Mucosa of descending colon (tissue), 3 donors: Measurements from ENCODE around the gene FURIN. TPM values are rescaled to one million over a fixed set of nuclear protein-coding genes. Genes with fewer than 3 reads are reported as not detected.

Source experiments
- ATAC-seq: fragments of 200-7000 bp; cut with Tn5 transposase; one replicate; pipeline ENCODE4 v1.9.1; 2020; ENCODE audit warnings: mild to moderate bottlenecking, moderate library complexity
- DNase-seq, 3 donors: peaks; one replicate each; pipeline ENCODE4 v3.0.0-alpha.2; 2020
- H3K36me3 ChIP-seq: fragments of 200-600 bp; one replicate; pipeline ENCODE4 v1.8.0; 2021; ENCODE audit warnings: low read depth, mild to moderate bottlenecking
- H3K4me1 ChIP-seq: fragments of 200-600 bp; one replicate; pipeline ENCODE4 v1.8.0; 2021; ENCODE audit warnings: low read depth, mild to moderate bottlenecking
- H3K4me3 ChIP-seq: fragments of 200-600 bp; one replicate; pipeline ENCODE4 v1.8.0; 2021; ENCODE audit warnings: mild to moderate bottlenecking
- H3K9me3 ChIP-seq: fragments of 200-600 bp; one replicate; pipeline ENCODE4 v1.8.0; 2021; ENCODE audit warnings: mild to moderate bottlenecking
- intact Hi-C, 2 donors: fragments of 100-400 bp; cut with DNase I in 1 of 2; cut with micrococcal nuclease in 1 of 2; formaldehyde crosslinking; loops; one replicate each; pipeline versions ENCODE4 v1.11.0 to v1.11.1; 2022; cut with DNase I, micrococcal nuclease
- total RNA-seq, 3 donors: library from RNA; stranded (reverse); fragmentation: NEBNext Ultra II Directional in 2 of 3; extraction: Animal tissue kit (Norgen Biotek cat#: 25700) in 2 of 3; gene quantifications; one replicate each; pipeline versions ENCODE4 v1.2.1 to v1.2.4, GENCODE V29; 2021 to 2023
- TF ChIP-seq, protein P1 (sequence below): fragments of 200-600 bp; IDR thresholded peaks from one replicate; pipeline ENCODE4 v1.8.0; 2022; ENCODE audit warnings: antibody characterized with exemption, mild to moderate bottlenecking
- donor health status: DM: no; HTN: no; CAD: no; lungs with moderate emphysema.
- donor health status: DM: no; HTN: no; CAD: no.
- donor health status: DM: no; HTN: yes; CAD: no.

Gene FURIN
- total RNA-seq, 3 donors from 2014 or later = 65.9 to 83.4 (median 67.4) TPM

DNA sequence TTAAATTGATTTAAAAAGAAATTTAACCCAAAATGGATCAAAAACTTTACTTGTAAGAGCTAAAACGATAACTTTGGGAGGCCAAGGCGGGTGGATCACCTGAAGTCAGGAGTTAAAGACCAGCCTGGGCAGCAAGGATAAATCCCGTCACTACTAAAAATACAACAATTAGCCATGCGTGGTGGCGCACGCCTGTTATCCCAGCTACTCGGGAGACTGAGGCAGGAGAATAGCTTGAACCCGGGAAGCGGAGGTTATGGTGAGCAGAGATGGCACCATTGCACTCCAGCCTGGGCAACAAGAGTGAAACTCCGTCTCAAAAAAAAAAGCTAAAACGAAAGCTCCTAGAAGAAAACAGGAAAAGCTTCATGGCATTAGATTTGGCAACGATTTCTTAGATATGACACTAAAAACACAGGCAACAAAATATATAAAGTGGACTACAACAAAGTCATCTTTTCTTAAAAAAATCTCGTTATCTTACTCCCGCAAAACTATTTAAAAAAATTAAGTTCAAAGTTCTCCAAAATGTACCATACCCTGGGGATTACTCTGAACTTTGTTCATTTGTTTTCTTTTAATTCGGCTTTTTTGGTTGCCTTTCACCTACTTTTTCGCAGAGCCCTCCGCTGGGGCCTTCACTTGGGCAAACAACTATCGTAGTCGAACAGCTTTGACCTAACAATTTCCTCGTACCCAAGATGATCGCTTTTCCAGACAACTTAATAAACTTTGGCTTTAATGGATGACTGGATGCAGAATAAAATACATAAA, 61.0 kb downstream of the FURIN start:
- peak overlapping the region; percentile 42 for H3K4me3 ChIP-seq
- H3K36me3 ChIP-seq = no peaks in the 10 kb centered on the region
- DNase-seq = no peak
- no peaks in the 10 kb centered on the region for H3K9me3 ChIP-seq
- intact Hi-C loops = no loop called here
- no peak for ATAC-seq
- H3K4me1 ChIP-seq = peaks cover 19% of the 10 kb centered on the region
- TF ChIP-seq, protein P1, sequence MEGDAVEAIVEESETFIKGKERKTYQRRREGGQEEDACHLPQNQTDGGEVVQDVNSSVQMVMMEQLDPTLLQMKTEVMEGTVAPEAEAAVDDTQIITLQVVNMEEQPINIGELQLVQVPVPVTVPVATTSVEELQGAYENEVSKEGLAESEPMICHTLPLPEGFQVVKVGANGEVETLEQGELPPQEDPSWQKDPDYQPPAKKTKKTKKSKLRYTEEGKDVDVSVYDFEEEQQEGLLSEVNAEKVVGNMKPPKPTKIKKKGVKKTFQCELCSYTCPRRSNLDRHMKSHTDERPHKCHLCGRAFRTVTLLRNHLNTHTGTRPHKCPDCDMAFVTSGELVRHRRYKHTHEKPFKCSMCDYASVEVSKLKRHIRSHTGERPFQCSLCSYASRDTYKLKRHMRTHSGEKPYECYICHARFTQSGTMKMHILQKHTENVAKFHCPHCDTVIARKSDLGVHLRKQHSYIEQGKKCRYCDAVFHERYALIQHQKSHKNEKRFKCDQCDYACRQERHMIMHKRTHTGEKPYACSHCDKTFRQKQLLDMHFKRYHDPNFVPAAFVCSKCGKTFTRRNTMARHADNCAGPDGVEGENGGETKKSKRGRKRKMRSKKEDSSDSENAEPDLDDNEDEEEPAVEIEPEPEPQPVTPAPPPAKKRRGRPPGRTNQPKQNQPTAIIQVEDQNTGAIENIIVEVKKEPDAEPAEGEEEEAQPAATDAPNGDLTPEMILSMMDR = no peak

DNA sequence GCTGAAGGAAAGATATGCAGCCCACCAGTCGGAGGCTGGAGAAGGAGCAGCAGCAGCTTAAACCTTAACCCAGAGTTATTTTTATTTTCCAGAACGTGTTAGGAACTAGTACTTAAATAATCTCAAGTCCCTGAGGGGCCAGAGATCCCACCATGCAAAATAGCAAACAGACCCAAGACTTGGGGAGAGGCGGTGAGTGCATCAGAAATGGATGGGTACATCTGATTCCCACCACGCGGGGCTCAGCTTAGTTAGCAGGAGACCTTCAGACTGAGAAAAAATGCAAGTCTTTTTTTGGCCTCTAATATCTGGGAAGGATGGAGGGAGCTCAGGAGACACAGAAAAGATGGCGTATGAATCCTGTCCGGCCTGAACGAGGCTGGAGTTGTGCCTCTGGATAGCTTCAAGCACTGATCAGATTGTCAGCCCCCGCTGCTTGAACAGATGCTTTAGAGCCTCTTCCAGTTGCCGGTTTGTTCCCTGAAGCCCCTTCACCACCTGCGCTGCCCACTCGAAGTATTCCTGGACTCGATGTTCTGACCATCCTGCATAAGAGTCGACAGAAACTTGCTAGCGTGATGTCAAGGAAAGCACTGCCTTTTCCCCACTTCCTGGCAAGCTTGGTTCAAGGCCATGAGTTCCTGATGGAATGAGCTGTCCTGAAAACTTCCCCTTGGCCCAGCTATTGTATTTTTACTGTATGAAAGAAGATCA, 62.6 kb downstream of the FURIN start:
- DNase-seq = no peak
- H3K4me1 ChIP-seq = peaks cover 24% of the 10 kb centered on the region
- intact Hi-C loops = no loop called here
- H3K4me3 ChIP-seq = no peak overlapping the region
- H3K9me3 ChIP-seq = no peaks in the 10 kb centered on the region
- TF ChIP-seq, protein P1 = no peak
- H3K36me3 ChIP-seq = no peaks in the 10 kb centered on the region
- no peak for ATAC-seq

DNA sequence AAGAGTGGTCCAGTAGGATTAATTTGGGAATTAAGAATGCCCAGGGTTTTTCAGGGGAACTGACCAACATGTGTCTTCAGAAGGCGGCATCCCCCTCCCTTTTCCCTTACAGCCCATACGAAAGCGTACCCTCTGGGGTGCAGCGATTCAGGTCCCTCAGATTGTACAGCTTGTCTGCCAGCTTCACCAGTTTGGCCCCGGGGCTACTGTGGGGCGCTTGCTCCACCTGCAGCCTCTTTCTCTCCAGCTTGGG, 63.1 kb downstream of the FURIN start:
- TF ChIP-seq, protein P1 = no peak
- Histone ChIP-seq H3K4me1 (peaks cover 28% of the 10 kb centered on the region), H3K36me3 (no peaks in the 10 kb centered on the region), H3K9me3 (no peaks in the 10 kb centered on the region), H3K4me3 (no peak overlapping the region)
- DNase-seq (no peak), ATAC-seq (no peak)
- intact Hi-C loops = no loop called here

DNA sequence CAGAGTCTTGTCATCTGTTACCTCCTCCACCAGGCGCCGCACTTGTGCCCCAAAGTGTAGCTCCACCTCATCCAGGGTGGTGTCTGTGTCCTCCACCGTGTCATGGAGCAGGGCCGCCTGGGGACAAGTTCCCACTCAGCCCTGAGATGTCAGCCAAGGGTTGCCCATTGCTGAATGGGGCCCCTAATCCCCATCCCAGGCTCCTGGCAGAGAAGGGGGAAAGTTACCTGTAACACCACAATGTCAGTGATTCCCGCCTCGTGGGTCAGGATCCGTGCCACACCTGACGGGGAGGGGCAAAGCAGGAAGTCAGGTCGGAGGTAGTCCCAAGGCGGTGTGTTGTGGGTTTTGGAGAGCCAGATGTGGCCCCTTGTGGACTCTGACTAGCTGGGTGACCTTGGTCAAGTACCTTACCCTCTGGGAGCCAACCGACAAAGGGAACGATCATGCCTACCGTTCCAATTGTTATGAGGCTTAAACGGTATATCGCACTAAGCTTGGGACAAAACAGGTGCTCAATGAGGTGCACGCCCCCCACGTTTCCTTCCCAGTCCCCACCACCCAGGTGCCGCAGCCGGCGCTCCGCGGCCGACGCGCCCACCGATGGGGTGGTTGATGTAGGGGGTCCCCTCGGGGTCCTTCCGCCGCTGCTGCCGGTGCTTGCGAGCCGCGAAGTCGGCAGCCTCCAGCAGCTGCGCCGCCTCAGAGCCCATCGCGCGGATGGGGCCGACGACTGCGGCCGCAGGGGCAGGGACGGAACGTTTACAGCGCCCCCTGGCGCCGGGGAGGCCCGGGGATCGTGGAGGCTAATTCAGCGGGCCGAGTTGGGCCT, 63.7 kb downstream of the FURIN start, which contains the start of gene HDDC3:
HDDC3 (minus strand) TSS at position 722 of the 832 bp plus-strand sequence; CDS start at position 713, 9 bp downstream.
- intact Hi-C loops = no loop called here
- TF ChIP-seq, protein P1 = peak; percentile 99
- DNase-seq (peak; percentile 93 to 96 (median 96)), ATAC-seq (peak; percentile 71)
- no peaks in the 10 kb centered on the region for H3K9me3 ChIP-seq
- H3K4me1 ChIP-seq = peaks cover 29% of the 10 kb centered on the region
- H3K4me3 ChIP-seq = peak within 1 kb of the TSS; percentile 46
- no peaks in the 10 kb centered on the region for H3K36me3 ChIP-seq

GRCh38 chr15:90932660-90932991, 64.2 kb downstream of the FURIN start:
- TF ChIP-seq, protein P1 = no peak
- no peaks in the 10 kb centered on the region for H3K9me3 ChIP-seq
- peak overlapping the region; percentile 46 for H3K4me3 ChIP-seq
- intact Hi-C loops = no loop called here
- no peak for DNase-seq
- no peaks in the 10 kb centered on the region for H3K36me3 ChIP-seq
- H3K4me1 ChIP-seq = peaks cover 29% of the 10 kb centered on the region
- ATAC-seq = no peak

Other genes starting within 250 kb of the FURIN start
- 1 to 10 TPM; 2.9 to 7.2 (median 4.1) TPM for gene BLM, start 151.2 kb upstream of the FURIN start, total RNA-seq
- gene FES, start 15.9 kb downstream of the FURIN start, total RNA-seq = 10 to 100 TPM in 2 of 3 donors, 1 to 10 TPM in 1; 7.9 to 18.6 (median 12.1) TPM
- 10 to 100 TPM; 50.9 to 75.8 (median 75.3) TPM for gene MAN2A2, start 34.7 kb downstream of the FURIN start, total RNA-seq
- gene HDDC3, start 64.0 kb downstream of the FURIN start, total RNA-seq = 10 to 100 TPM; 10.7 to 23.4 (median 15.4) TPM
- gene UNC45A, start 66.7 kb downstream of the FURIN start, total RNA-seq = 10 to 100 TPM; 43.9 to 92.5 (median 54.8) TPM
- gene RCCD1, start 86.3 kb downstream of the FURIN start, total RNA-seq = 10 to 100 TPM; 18.5 to 21.5 (median 20.7) TPM
- 10 to 100 TPM; 10.9 to 41.0 (median 12.3) TPM for gene PRC1, start 125.9 kb downstream of the FURIN start, total RNA-seq
- gene VPS33B, start 154.0 kb downstream of the FURIN start, total RNA-seq = 10 to 100 TPM; 13.4 to 22.7 (median 16.2) TPM
- 1 to 10 TPM in 1 of 3 donors, under 1 TPM in 2; 0.41 to 4.2 (median 0.80) TPM for gene SV2B, start 231.7 kb downstream of the FURIN start, total RNA-seq